Measurements from ENCODE around the gene ASB3.

Gene ASB3

DNA sequence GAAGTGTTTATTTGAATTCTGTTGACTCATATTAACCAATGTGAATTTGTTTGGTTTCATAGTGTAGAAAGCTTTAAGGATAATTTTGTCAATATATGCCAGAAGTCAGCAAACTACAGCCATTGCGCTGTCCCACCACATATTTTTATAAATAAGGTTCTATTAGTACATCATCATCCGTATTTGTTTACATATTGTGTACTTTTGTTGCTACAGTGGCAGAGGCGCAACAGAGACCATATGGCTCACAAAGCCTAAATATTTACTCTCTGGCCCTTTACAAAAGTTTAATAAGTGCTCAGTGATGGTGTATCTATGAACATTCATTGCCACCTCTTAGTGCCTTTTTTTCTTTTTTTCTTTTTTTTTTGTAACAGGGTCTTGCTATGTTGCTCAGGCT, 6.5 kb upstream of the ASB3 start:
- Histone ChIP-seq H3K79me2 (ENCODE audit: insufficient read depth, low read length) (peaks cover 15% of the 10 kb centered on the region), H3K4me2 (ENCODE audit: low read length) (no peak overlapping the region), H3K4me1 (ENCODE audit: insufficient read depth, low read length, severe bottlenecking) (peaks cover 7% of the 10 kb centered on the region), H3K9me3 (ENCODE audit: low read length) (no peaks in the 10 kb centered on the region), H3F3A (ENCODE audit: insufficient read depth, low read length) (no peaks in the 10 kb centered on the region), H2AFZ (ENCODE audit: low read length) (no peak overlapping the region), H3K4me3 (ENCODE audit: low read depth, low read length, poor library complexity, severe bottlenecking) (no peak overlapping the region), H3K9me2 (ENCODE audit: low read depth, low read length) (no peaks in the 10 kb centered on the region), H4K20me1 (ENCODE audit: insufficient read depth, low read length) (no peaks in the 10 kb centered on the region), H3K9ac (ENCODE audit: low read length) (no peak overlapping the region), H3K36me3 (ENCODE audit: insufficient read depth, low read length) (peaks cover 20% of the 10 kb centered on the region), H3K27ac (ENCODE audit: low read depth, low read length, poor library complexity, severe bottlenecking) (no peak overlapping the region), H3K27me3 (ENCODE audit: insufficient read depth, low read length) (no peaks in the 10 kb centered on the region)
- TF ChIP-seq EZH2 (IDR thresholded peaks at IDR 0.05; ENCODE audit: borderline replicate concordance, low read length): no peak
- TF ChIP-seq, protein P1, sequence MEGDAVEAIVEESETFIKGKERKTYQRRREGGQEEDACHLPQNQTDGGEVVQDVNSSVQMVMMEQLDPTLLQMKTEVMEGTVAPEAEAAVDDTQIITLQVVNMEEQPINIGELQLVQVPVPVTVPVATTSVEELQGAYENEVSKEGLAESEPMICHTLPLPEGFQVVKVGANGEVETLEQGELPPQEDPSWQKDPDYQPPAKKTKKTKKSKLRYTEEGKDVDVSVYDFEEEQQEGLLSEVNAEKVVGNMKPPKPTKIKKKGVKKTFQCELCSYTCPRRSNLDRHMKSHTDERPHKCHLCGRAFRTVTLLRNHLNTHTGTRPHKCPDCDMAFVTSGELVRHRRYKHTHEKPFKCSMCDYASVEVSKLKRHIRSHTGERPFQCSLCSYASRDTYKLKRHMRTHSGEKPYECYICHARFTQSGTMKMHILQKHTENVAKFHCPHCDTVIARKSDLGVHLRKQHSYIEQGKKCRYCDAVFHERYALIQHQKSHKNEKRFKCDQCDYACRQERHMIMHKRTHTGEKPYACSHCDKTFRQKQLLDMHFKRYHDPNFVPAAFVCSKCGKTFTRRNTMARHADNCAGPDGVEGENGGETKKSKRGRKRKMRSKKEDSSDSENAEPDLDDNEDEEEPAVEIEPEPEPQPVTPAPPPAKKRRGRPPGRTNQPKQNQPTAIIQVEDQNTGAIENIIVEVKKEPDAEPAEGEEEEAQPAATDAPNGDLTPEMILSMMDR (IDR thresholded peaks at IDR 0.05; ENCODE audit: low read length): no peak

DNA sequence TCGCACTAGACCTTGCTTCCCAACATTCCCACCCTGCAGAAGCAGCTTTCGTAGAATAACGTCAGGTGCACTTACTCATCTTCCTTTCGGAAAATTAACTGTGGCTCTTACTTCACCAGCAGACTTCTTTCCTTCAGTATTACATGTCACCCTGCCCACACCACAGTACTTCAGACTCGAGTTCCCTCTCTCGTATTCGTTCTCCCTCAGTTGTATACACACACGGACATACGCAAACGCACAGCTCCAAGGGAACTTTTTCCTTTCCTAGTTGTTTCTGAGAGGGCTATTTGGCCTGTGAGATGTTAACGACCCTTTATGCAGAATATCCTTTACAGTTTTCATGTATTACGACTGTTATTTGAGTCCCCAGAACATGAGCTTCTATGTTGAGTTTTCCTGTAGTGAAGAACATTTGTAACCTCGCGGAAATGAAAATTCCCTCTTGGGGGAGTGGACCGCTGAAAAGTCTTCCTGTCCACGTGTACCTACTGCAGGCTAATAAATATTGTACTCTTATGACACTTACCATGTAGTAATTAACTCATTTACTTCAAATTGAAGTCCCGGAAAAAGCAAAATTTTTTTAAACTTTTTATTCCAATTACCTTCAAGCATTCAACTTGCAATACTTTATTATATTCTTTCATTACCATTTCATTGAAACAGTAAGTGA, 999 bp upstream of the ASB3 start:
- Histone ChIP-seq H3K79me2 (ENCODE audit: insufficient read depth, low read length) (peaks cover 63% of the 10 kb centered on the region), H3K27ac (ENCODE audit: low read depth, low read length, poor library complexity, severe bottlenecking) (peak overlapping the region; percentile 22)
- TF ChIP-seq, protein P1 (IDR thresholded peaks at IDR 0.05; ENCODE audit: low read length): no peak
- no peak for TF ChIP-seq EZH2 (IDR thresholded peaks at IDR 0.05; ENCODE audit: borderline replicate concordance, low read length)

DNA sequence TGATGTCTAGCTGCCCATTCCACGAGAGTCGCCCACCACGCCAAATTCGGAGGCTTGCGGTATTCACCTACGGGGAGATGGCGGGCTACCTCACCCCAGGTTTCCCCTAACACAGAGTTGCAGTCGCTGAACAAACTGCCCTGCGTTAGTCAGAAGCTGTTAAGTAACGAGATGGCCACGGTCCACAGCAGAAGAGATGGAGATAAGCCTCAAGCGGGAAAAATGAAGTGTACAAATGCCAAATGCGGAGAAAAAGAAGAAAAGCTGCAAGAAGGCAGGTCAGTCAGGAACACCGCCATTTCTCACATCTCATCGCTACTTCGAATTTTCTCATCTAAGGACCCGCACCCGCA, 425 bp downstream of the ASB3 start:
- Histone ChIP-seq H3K27me3 (ENCODE audit: insufficient read depth, low read length) (no peaks in the 10 kb centered on the region), H3K4me1 (ENCODE audit: insufficient read depth, low read length, severe bottlenecking) (peaks cover 43% of the 10 kb centered on the region), H3K4me3 (ENCODE audit: low read depth, low read length, poor library complexity, severe bottlenecking) (peak overlapping the region; percentile 89), H3K27ac (ENCODE audit: low read depth, low read length, poor library complexity, severe bottlenecking) (peak overlapping the region; percentile 70), H3K36me3 (ENCODE audit: insufficient read depth, low read length) (peaks cover 26% of the 10 kb centered on the region), H3K9ac (ENCODE audit: low read length) (peak overlapping the region; percentile 91), H4K20me1 (ENCODE audit: insufficient read depth, low read length) (no peaks in the 10 kb centered on the region), H3K4me2 (ENCODE audit: low read length) (peak overlapping the region; percentile 90), H3K79me2 (ENCODE audit: insufficient read depth, low read length) (peaks cover 76% of the 10 kb centered on the region), H2AFZ (ENCODE audit: low read length) (no peak overlapping the region), H3K9me2 (ENCODE audit: low read depth, low read length) (no peaks in the 10 kb centered on the region), H3K9me3 (ENCODE audit: low read length) (no peaks in the 10 kb centered on the region), H3F3A (ENCODE audit: insufficient read depth, low read length) (no peaks in the 10 kb centered on the region)
- no peak for TF ChIP-seq EZH2 (IDR thresholded peaks at IDR 0.05; ENCODE audit: borderline replicate concordance, low read length)
- TF ChIP-seq, protein P1 (IDR thresholded peaks at IDR 0.05; ENCODE audit: low read length): no peak

More for the DNA sequence above, 999 bp upstream of the ASB3 start:
- H3K4me3 ChIP-seq (ENCODE audit: low read depth, low read length, poor library complexity, severe bottlenecking): peak overlapping the region; percentile 89
- H3K4me2 ChIP-seq (ENCODE audit: low read length): peak overlapping the region; percentile 90
- peaks cover 43% of the 10 kb centered on the region for H3K4me1 ChIP-seq (ENCODE audit: insufficient read depth, low read length, severe bottlenecking)
- H3K27me3 ChIP-seq (ENCODE audit: insufficient read depth, low read length): no peaks in the 10 kb centered on the region
- H3F3A ChIP-seq (ENCODE audit: insufficient read depth, low read length): no peaks in the 10 kb centered on the region
- no peaks in the 10 kb centered on the region for H3K9me2 ChIP-seq (ENCODE audit: low read depth, low read length)
- no peaks in the 10 kb centered on the region for H3K9me3 ChIP-seq (ENCODE audit: low read length)
- H3K36me3 ChIP-seq (ENCODE audit: insufficient read depth, low read length): peaks cover 13% of the 10 kb centered on the region; the same call in 1 of the 2 replicates
- H4K20me1 ChIP-seq (ENCODE audit: insufficient read depth, low read length): no peaks in the 10 kb centered on the region
- H2AFZ ChIP-seq (ENCODE audit: low read length): no peak overlapping the region
- peak overlapping the region; percentile 91 for H3K9ac ChIP-seq (ENCODE audit: low read length)
